ENCODE measurements around the gene CLDN5.

DNA sequence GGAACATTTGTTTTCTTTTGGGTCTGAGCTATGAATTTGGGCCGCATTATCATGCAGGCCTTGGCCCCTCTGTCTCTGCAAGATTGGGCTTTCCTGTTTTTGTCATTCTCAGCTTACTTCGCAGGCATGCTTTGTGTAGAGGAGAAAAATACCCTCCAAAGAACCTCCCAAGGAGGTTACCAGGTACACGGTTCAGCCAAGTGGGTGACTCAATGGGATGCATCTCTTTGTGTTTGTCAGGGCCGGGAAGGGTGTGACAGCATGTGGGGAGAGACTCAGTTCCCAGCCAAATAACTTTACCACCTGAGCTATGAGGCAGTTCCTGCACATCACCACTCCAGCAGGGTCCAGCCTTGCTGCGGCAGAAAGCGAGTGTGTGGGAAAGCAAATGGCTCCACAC is 47.8 kb upstream of the CLDN5 start:
- TF ChIP-seq, protein P1, sequence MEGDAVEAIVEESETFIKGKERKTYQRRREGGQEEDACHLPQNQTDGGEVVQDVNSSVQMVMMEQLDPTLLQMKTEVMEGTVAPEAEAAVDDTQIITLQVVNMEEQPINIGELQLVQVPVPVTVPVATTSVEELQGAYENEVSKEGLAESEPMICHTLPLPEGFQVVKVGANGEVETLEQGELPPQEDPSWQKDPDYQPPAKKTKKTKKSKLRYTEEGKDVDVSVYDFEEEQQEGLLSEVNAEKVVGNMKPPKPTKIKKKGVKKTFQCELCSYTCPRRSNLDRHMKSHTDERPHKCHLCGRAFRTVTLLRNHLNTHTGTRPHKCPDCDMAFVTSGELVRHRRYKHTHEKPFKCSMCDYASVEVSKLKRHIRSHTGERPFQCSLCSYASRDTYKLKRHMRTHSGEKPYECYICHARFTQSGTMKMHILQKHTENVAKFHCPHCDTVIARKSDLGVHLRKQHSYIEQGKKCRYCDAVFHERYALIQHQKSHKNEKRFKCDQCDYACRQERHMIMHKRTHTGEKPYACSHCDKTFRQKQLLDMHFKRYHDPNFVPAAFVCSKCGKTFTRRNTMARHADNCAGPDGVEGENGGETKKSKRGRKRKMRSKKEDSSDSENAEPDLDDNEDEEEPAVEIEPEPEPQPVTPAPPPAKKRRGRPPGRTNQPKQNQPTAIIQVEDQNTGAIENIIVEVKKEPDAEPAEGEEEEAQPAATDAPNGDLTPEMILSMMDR (conservative IDR thresholded peaks at IDR 0.05 in 1 of 2, IDR thresholded peaks at IDR 0.05 in 1 of 2; ENCODE audit: low read depth in 1 of 2, low read length in 2 of 2) = no peak
- TF ChIP-seq EZH2 (IDR thresholded peaks at IDR 0.05; ENCODE audit: low read length, missing control alignments) = no peak

Measured in fibroblast of lung (primary cell).